GM23338 (cell line): ENCODE results near the gene RANBP1. TPM values are rescaled to one million over a fixed set of nuclear protein-coding genes. Genes with fewer than 3 reads are reported as not detected.

Experiments used
- ATAC-seq: fragments of 200-7000 bp; cut with Tn5 transposase; 3 replicates; pipeline ENCODE4 v1.9.1; 2020
- DNase-seq: peaks from one replicate; pipeline ENCODE4 v3.0.0-alpha.2; 2015; ENCODE audit warnings: low spot score
- H2AFZ ChIP-seq: fragments of 200-600 bp; sonication (generic); 2 replicates; pipeline ENCODE4 v1.8.0; 2016; ENCODE audit warnings: antibody characterized with exemption, mild to moderate bottlenecking, moderate library complexity
- H3F3A ChIP-seq: fragments of 200-600 bp; sonication (generic); replicated peaks from 2 replicates; pipeline ENCODE4 v1.8.0; 2017; ENCODE audit warnings: antibody characterized with exemption, mixed run types, low read depth
- H3K27ac ChIP-seq: fragments of 200-600 bp; sonication (generic); 2 replicates; pipeline ENCODE4 v1.6.1; 2016; ENCODE audit warnings: low read depth
- H3K27me3 ChIP-seq: fragments of 200-600 bp; sonication (generic); 2 replicates; pipeline ENCODE4 v1.8.0; 2016; ENCODE audit warnings: mild to moderate bottlenecking, mixed run types, moderate library complexity; ENCODE audit not compliant: insufficient read depth
- H3K36me3 ChIP-seq: fragments of 200-600 bp; sonication (generic); 2 replicates; pipeline ENCODE4 v1.8.0; 2016; ENCODE audit warnings: mild to moderate bottlenecking; ENCODE audit not compliant: insufficient read depth
- H3K4me1 ChIP-seq: fragments of 200-600 bp; sonication (generic); 2 replicates; pipeline ENCODE4 v1.8.0; 2016; ENCODE audit warnings: mild to moderate bottlenecking, moderate library complexity; ENCODE audit not compliant: insufficient read depth
- H3K4me2 ChIP-seq: fragments of 200-600 bp; sonication (generic); 2 replicates; pipeline ENCODE4 v1.7.1; 2017; ENCODE audit warnings: mixed run types
- H3K4me3 ChIP-seq: fragments of 200-600 bp; sonication (generic); 2 replicates; pipeline ENCODE4 v1.6.1; 2016; ENCODE audit warnings: mixed run types
- H3K79me2 ChIP-seq: fragments of 200-600 bp; sonication (generic); replicated peaks from 2 replicates; pipeline ENCODE4 v1.8.0; 2017; ENCODE audit warnings: mild to moderate bottlenecking; ENCODE audit not compliant: insufficient read depth
- H3K9me2 ChIP-seq: fragments of 200-600 bp; sonication (generic); 2 replicates; pipeline ENCODE4 v1.8.0; 2017; ENCODE audit not compliant: insufficient read depth
- H4K20me1 ChIP-seq: fragments of 200-600 bp; sonication (generic); replicated peaks from 2 replicates; pipeline ENCODE4 v1.8.0; 2017; ENCODE audit warnings: mild to moderate bottlenecking; ENCODE audit not compliant: insufficient read depth
- H3K27ac Mint-ChIP-seq: 2 replicates; pipeline ENCODE4 v1.8.0; 2020; ENCODE audit warnings: inconsistent platforms, mild to moderate bottlenecking, moderate library complexity, mixed read lengths
- H3K27me3 Mint-ChIP-seq: 3 replicates; pipeline ENCODE4 v1.8.0; 2022; ENCODE audit warnings: low read depth, mild to moderate bottlenecking, moderate library complexity, mixed read lengths, inconsistent platforms; ENCODE audit not compliant: insufficient read depth, poor library complexity
- H3K36me3 Mint-ChIP-seq: 3 replicates; pipeline ENCODE4 v1.8.0; 2021; ENCODE audit warnings: low read depth, mild to moderate bottlenecking, inconsistent platforms, moderate library complexity, mixed read lengths
- H3K4me1 Mint-ChIP-seq: 3 replicates; pipeline ENCODE4 v1.8.0; 2020; ENCODE audit warnings: mild to moderate bottlenecking, inconsistent platforms, mixed read lengths
- H3K4me3 Mint-ChIP-seq: 3 replicates; pipeline ENCODE4 v1.8.0; 2021; ENCODE audit warnings: moderate library complexity, mild to moderate bottlenecking, inconsistent platforms, mixed read lengths
- H3K9me3 Mint-ChIP-seq: 3 replicates; pipeline ENCODE4 v1.8.0; 2020; ENCODE audit warnings: moderate library complexity, mild to moderate bottlenecking, inconsistent platforms, mixed read lengths
- CREB1 ChIP-seq: fragments of 250-450 bp; sonication (Bioruptor Pico); IDR thresholded peaks from 2 replicates; pipeline ENCODE4 v1.5.0; 2020; ENCODE audit warnings: low read depth, mild to moderate bottlenecking, moderate library complexity
- CTCF ChIP-seq, 2 experiments: fragments of 200-600 bp in 1 of 2; sonication (generic) in 1 of 2; conservative IDR thresholded peaks; 2 replicates each; pipeline versions ENCODE4 v1.5.1 to v1.6.1; 2016 to 2017; ENCODE audit warnings: antibody characterized with exemption in 2 of 2, low read depth in 2 of 2, mild to moderate bottlenecking in 2 of 2, moderate library complexity in 1 of 2
- ETS1 ChIP-seq: IDR thresholded peaks from 2 replicates; pipeline ENCODE4 v1.6.1; 2016; ENCODE audit warnings: antibody characterized with exemption
- EZH2phosphoT487 ChIP-seq: fragments of 200-600 bp; sonication (generic); IDR thresholded peaks from one replicate; pipeline ENCODE4 v1.8.1; 2018; ENCODE audit warnings: antibody characterized with exemption; ENCODE audit not compliant: unreplicated experiment
- JUNB ChIP-seq: IDR thresholded peaks from one replicate; pipeline ENCODE4 v1.6.1; 2016; ENCODE audit warnings: antibody characterized with exemption; ENCODE audit not compliant: unreplicated experiment
- NANOG ChIP-seq: IDR thresholded peaks from 2 replicates; pipeline ENCODE4 v1.6.1; 2016; ENCODE audit warnings: antibody characterized with exemption, borderline replicate concordance
- POLR2AphosphoS5 ChIP-seq: IDR thresholded peaks from 2 replicates; pipeline ENCODE4 v1.6.1; 2016; ENCODE audit warnings: antibody characterized with exemption, low read depth
- REST ChIP-seq: IDR thresholded peaks from one replicate; pipeline ENCODE4 v1.6.1; 2018; ENCODE audit warnings: antibody characterized with exemption; ENCODE audit not compliant: unreplicated experiment
- ZNF114 ChIP-seq: fragments of 250-450 bp; sonication (Bioruptor Pico); IDR thresholded peaks from 2 replicates; pipeline ENCODE4 v1.5.0; 2020; ENCODE audit warnings: mild to moderate bottlenecking, moderate library complexity
- ZNF462 ChIP-seq: fragments of 250-450 bp; sonication (Bioruptor Pico); IDR thresholded peaks from 2 replicates; pipeline ENCODE4 v1.5.0; 2020; ENCODE audit warnings: mild to moderate bottlenecking, moderate library complexity
- polyA plus RNA-seq: library from polyadenylated mRNA; unstranded; fragments of >200 nt; fragmentation: Nextera tagmentation; extraction: Ambion mirVana; gene quantifications from 2 replicates; pipeline ENCODE4 v1.2.1, GENCODE V29; 2016
- total RNA-seq: library from RNA; depleted of rRNA; stranded (reverse); fragments of >200 nt; shearing (Covaris generic); gene quantifications from 2 replicates; pipeline ENCODE4 v1.2.3, GENCODE V29; 2014

RANBP1 gene
- total and polyA plus RNA-seq, 2 experiments from 2014 or later, result 1,014 to 1,206 TPM

- TF ChIP-seq NANOG (no peak), ZNF462 (no peak), ZNF114 (CRISPR knock-in tag) (no peak), CREB1 (CRISPR knock-in tag) (no peak)
These were observed 44.4 kb upstream of the RANBP1 start (continued) for GRCh38 chr22:20071524-20071972.

GRCh38 chr22:20076627-20077172 is 39.2 kb upstream of the RANBP1 start:
- no peak overlapping the region for H3K4me3 ChIP-seq
- Mint-ChIP-seq H3K36me3 (peaks cover 8% of the 10 kb centered on the region), H3K27ac (no peak overlapping the region), H3K4me3 (no peak overlapping the region), H3K4me1 (peaks cover 7% of the 10 kb centered on the region), H3K27me3 (peaks cover 9% of the 10 kb centered on the region), H3K9me3 (no peaks in the 10 kb centered on the region; the same call in 2 of the 3 replicates)
- H2AFZ ChIP-seq, result no peak overlapping the region
- H3K9me2 ChIP-seq, result no peaks in the 10 kb centered on the region
- ATAC-seq (no peak), DNase-seq (peak; percentile 41)
- peaks cover 13% of the 10 kb centered on the region for H3K79me2 ChIP-seq
- H3K27me3 ChIP-seq, result no peaks in the 10 kb centered on the region
- H3K27ac ChIP-seq, result no peak overlapping the region
- H3K36me3 ChIP-seq, result no peaks in the 10 kb centered on the region
- TF ChIP-seq ZNF114 (CRISPR knock-in tag) (no peak), ETS1 (no peak), JUNB (no peak), CREB1 (CRISPR knock-in tag) (no peak), REST (no peak), EZH2phosphoT487 (no peak), CTCF (conservative IDR thresholded peaks at IDR 0.05; ENCODE audit: low read depth in 2 of 2) (no peak), POLR2AphosphoS5 (no peak)
- peaks cover 3% of the 10 kb centered on the region; the same call in 1 of the 2 replicates for H3K4me1 ChIP-seq
- H3F3A ChIP-seq, result peaks cover 16% of the 10 kb centered on the region
- H4K20me1 ChIP-seq, result peaks cover 3% of the 10 kb centered on the region; the same call in 1 of the 2 replicates
- no peak overlapping the region for H3K4me2 ChIP-seq
